IPS-18c (cell line): ENCODE data around the gene ASXL1.
A peak's percentile ranks its signal among the peaks of the same experiment; 100 is the strongest.
"Not testable (repeated sequence)": the region's sequence is repeated elsewhere in the genome, so short reads cannot be mapped to it uniquely, and the experiment has no call there.

Experiments used
- H3K4me3 ChIP-seq: 2 replicates; pipeline ENCODE4 v1.7.0; 2013; ENCODE audit warnings: low read depth, mild to moderate bottlenecking, low read length, moderate library complexity; ENCODE audit not compliant: insufficient read depth
- H3K9me3 ChIP-seq: one replicate; pipeline ENCODE4 v1.6.1; 2013; ENCODE audit warnings: mild to moderate bottlenecking, low read length, moderate library complexity; ENCODE audit not compliant: control insufficient read depth, insufficient read depth

Gene ASXL1

DNA sequence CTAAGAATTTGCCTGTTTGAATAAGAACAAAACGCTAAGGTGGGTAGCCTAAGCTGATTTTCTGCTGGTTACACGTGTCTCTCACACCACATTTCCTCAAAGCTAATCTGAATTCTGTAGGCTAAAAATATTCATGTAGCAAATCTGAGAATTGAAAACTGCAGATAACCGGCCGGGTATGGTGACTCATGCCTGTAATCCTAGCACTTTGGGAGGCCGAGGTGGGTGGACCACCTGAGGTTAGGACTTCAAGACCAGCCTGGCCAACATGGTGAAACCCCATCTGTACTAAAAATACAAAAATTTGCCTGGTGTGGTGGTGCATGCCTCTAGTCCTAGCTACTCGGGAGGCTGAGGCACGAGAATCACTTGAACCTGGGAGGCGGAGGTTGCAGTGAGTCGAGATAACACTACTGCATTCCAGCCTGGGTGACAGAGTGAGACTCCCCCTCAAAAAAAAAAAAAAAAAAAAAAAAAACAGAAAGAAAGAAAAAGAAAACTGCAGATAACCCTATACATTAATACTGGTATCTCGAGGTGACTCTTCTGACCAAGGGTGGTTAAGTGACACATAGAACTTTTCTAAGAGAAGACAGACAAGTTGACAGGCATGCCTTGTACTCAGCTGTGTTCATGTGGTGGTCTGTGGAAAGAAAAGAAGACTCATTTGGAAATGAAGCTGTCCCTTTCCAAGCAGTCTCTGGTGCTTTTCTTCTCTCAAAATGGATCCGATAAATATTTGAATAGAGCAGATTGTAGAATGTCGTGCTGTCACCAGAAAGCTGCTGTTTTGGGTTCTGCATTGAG is 24.7 kb upstream of the ASXL1 start:
- Histone ChIP-seq H3K9me3 (no peaks in the 10 kb centered on the region), H3K4me3 (no peak overlapping the region)

DNA sequence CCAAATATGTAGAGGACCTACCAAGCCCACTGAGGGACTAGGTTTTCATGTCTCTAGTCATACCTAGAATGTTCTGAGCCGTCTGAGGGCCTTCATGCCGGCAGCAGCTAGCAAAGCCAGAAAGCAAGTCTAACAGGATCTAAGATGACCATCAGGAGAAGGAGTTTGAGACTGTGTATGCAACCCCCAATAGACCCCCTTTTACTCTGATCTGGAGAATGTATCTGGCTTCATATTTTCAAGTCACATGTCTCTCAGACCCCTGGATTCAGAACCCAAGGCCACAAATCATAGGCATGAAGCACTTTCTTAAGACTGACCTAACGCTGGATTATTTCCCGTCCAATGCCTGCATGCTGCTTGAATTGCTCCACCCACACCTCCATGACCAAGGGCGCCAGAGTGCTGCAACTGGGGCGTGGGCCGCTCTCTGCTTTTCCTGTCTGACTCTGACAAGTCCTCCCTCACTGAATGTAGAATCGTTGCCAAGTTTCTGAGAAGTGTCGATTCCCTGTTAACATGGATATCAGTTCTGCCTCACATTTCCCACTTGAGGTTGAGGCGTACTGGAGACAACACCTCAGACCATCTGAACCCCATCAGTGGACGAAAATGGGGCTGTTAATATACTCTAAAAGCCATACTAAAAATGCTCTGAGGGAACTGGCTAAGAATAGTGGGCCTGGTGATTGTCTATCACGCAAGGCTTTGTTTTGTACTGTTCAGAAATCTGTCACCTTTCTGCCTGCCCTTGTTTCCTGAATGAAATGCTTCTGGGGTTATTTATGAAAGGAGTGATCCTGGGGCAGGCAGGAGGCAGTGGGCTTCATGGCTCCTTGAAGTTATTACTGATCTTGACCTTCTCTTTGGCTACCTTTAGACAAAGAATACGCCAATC is 23.9 kb upstream of the ASXL1 start:
- Histone ChIP-seq H3K4me3 (no peak overlapping the region), H3K9me3 (no peaks in the 10 kb centered on the region)

DNA sequence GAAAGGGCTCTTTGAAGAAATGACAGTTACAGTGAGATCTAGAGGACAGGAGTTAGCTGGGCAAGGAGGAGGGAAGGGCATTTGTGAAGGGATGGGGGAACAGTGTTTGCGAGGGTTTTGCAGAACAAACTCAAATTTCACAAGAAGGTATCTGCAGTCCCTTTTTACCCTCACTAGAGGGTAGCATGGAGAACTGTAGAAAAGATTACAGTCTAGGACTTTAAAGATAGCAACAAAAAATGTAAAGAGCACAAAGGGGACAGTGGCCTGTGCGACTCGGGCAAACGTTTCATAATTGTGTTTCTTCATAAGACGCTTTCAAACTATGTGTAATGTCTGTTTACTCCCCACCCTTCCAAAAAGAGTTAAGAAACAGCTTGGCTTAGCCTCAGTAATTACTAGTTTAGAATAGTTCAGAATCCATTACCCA is 21.2 kb upstream of the ASXL1 start:
- H3K4me3 ChIP-seq: no peak overlapping the region

DNA sequence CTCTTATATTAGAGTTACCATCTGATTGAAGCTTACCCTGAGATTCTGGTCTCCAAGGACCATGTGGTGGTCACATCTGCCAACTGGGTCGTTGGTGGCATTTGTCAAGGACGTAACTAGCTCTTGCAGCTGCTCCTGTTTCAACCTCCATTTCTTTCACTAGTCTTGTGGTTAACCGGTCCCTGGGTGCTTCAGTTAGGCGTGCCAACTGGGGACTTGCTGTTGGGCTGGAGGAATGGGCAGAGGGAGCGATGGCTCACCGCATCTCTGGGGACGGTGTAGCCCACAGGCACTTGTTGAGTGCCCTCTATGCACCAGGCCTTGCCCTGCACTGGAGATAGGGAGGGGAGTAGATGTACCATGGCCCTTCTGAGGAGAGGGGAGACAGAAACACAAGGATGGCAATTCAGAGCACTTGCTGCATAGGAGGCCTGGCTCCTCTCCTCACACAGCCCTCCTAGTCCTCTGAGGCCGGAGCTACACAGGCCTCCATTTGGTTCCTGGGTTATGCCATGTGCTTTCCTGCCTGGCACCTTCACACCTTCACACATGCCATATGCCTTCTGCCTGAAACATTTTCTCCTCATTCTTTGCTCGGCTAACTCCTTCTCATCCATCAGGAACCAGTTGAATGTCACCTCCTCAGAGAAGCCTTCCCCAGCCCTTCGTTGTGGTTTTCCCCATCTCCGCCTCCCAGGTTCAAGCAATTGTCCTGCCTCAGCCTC is 20.0 kb upstream of the ASXL1 start:
- H3K9me3 ChIP-seq: no peaks in the 10 kb centered on the region
- no peak overlapping the region for H3K4me3 ChIP-seq

More for the DNA sequence above, 21.2 kb upstream of the ASXL1 start:
- H3K9me3 ChIP-seq: no peaks in the 10 kb centered on the region

DNA sequence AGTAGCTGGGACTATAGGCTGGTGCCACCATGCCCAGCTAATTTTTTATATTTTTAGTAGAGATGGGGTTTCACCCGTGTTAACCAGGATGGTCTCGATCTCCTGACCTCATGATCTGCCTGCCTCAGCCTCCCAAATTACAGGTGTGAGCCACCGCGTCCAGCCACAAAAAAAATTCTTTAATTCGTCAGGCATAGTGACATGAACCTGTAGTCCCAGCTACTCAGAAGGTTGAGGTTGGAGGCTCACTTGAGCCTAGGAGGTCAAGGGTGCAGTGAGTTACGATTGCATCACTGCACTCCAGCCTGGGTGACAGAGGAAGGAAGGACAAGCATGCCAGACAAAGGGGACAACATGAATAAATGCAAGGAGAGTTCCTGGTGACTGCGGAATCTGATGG is 19.5 kb upstream of the ASXL1 start:
- H3K4me3 ChIP-seq: no peak overlapping the region
- H3K9me3 ChIP-seq: no peaks in the 10 kb centered on the region

DNA sequence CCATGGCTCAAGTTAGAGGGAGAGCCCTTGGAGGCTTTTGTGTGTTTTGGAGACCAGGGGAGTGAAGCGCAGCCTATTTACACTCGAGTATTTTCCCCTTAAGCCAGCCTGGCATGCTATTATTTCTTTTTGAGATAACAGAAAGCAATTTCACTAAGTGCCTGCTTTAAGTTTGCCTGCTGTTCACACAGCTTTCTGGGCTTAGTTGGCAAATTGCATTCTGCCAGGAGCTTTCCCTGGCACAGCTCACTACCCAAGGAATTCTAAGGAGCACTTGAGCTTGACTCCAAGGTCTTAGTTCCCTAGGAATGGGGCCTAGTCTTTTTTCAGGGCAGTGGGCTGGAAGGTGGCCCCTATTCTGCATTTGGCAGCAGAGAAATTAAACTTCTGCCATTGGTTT is 19.0 kb upstream of the ASXL1 start:
- no peaks in the 10 kb centered on the region for H3K9me3 ChIP-seq
- no peak overlapping the region for H3K4me3 ChIP-seq

DNA sequence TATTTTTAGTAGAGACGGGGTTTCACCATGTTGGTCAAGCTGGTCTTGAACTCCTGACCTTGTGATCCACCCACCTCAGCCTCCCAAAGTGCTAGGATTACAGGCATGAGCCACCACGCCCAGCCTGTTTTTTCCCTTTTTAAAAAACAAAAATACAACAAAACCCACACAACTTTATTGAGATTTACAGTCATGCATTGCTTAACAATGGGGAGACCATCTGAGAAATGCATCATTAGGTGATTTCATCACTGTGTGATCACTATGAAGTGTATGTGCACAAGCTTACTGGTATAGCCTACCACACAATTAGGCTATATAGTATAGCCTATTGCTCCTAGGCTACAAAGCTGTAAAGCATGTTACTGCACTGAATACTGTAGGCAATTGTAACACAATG is 17.1 kb upstream of the ASXL1 start:
- not testable (repeated sequence) for H3K9me3 ChIP-seq, H3K4me3 ChIP-seq

DNA sequence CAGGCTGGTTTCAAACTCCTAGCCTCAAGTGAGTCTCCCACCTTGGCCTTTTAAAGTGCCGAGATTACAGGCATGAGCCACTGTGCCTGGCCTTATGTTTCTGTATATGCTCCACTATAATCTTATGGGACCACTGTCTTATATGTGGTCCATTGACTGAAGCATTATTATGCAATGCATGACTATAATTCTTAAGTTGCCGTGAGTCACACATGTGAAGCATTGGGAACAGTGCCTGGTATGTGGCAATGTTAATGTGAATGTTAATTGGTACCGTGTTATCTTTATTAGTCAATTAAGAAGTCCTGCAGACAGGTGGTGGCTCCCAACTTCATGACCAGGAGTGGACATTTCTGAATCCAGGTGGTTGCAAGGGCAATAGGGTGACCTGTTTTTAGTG is 14.7 kb upstream of the ASXL1 start:
- Histone ChIP-seq H3K4me3 (peak overlapping the region; percentile 20; the same call in 1 of the 2 replicates), H3K9me3 (no peaks in the 10 kb centered on the region)

DNA sequence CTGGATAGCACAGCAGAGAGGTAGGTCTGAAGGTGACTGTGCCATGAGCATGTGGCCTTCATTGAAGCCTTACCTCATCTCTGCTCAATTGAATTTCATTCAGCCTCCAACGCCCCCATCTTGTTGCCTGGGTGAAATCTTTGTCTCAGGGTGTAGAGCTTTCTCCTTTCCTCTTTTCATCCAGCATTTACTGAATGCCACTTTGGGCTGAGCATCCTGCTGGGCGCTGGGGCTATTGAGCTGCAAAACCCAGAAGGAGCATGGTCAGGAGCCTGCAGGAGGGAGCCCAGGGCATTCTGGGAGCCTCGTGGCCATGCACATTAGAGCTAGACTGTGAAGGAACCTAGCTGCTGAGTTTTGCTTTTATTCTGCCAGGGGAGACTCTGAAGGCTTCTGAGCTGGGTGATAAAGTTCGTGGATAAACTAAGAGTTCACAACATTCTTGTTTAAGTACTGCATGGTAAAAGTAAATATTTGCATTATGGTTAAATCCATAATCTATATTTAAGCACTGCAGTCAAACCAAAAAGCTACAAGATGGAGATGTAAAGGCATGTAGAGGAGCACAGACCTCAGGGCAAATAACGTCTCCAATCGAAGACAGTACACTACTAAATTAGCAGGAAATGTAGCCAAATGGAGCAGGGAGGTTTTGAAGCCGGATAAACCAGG is 13.2 kb upstream of the ASXL1 start:
- Histone ChIP-seq H3K9me3 (no peaks in the 10 kb centered on the region), H3K4me3 (no peak overlapping the region)

DNA sequence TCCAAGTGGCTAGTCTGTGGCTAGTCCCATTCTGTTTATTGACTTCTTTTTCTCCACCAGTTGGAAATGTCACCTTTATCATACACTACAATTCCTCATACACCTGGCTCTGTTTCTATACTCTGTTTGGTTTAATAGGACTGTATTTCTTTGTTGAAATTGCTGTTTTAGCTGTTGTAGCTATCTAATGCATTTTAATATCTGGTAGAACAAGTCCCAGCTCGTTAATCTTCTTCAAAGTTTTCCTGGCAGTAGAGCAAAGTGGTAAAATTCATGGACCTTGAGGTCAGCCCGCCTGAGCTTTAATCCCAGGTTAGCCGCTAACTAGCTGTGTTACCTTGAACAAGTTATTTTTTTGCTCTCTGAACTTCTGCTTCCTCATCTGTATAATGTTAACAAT is 9.9 kb upstream of the ASXL1 start:
- Histone ChIP-seq H3K4me3 (no peak overlapping the region), H3K9me3 (no peaks in the 10 kb centered on the region)

DNA sequence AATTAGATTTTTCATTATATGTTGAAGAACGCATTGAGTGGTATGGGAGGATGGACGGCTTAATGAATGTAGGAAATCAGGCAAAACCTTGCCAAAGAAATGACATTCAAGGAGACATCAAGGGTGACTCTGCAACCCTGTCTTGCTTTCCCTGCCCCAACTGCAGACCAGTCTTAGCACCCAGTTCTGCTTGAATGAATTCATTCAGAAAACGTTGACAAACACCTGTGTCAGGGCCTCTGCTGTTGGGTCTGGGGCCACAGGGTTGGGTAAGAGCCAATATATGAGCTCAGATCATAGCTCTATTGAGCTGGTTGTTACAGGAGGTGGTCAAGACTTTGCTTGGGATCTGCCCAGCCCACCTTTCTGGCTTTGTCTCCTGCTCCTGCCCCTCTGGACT is 7.7 kb upstream of the ASXL1 start:
- Histone ChIP-seq H3K9me3 (no peaks in the 10 kb centered on the region), H3K4me3 (no peak overlapping the region)

DNA sequence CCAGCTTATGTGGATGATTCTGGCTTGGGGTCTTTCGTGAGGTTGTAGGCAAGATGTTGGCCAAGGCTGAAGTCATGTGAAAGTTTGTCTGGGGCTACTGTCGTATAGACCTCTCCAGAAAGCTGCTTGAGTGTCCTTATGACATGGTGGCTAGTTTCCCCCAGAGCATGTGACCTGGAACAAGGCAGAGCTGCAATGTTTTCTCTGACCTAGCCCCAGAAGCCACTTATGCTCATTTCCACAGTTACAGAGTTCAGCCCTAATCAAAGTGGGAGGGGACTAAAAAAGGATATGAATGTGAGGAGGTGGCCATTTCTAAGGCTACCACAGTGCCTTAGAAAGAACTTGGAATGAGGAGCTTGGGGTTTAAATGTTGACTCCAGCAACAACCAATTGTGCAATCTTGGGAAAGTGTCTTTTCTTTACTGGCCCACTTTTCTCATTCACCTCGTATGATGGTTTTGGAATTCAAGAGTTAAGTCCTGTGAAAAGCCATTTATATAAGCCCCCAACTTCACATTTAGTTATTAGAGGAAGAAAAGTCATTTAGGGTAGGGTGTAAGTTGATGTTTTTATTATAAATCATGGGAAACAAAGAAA is 5.9 kb upstream of the ASXL1 start:
- H3K9me3 ChIP-seq: no peaks in the 10 kb centered on the region
- no peak overlapping the region for H3K4me3 ChIP-seq

DNA sequence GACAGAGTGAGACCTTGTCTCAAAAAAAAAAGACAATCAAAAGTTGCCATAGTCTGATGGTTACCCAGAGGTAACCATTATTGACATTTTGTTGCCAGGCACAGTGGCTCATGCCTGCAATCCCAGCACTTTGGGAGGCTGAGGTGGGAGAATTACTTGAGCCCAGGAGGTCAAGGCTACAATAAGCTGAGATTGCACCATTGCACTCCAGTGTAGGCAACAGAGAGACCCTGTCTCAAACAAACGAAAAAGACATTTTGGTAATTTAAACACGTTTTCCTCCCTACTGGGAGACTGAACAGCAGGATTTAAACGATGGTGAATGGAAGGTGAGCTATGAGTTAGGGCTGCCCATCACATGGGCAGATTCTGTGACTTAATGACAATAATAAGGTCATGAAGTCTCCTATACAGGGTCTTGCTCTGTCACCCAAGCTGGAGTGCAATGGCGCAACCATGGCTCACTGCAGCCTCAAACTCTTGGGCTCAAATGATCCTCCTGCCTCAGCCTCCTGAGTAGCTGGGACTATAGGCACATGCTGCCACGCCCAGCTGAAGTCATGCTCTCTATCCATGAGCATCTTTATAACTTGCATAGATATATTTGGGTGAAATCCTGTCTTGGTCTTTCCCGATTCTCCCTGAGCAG is 4.2 kb upstream of the ASXL1 start:
- H3K9me3 ChIP-seq: no peaks in the 10 kb centered on the region

DNA sequence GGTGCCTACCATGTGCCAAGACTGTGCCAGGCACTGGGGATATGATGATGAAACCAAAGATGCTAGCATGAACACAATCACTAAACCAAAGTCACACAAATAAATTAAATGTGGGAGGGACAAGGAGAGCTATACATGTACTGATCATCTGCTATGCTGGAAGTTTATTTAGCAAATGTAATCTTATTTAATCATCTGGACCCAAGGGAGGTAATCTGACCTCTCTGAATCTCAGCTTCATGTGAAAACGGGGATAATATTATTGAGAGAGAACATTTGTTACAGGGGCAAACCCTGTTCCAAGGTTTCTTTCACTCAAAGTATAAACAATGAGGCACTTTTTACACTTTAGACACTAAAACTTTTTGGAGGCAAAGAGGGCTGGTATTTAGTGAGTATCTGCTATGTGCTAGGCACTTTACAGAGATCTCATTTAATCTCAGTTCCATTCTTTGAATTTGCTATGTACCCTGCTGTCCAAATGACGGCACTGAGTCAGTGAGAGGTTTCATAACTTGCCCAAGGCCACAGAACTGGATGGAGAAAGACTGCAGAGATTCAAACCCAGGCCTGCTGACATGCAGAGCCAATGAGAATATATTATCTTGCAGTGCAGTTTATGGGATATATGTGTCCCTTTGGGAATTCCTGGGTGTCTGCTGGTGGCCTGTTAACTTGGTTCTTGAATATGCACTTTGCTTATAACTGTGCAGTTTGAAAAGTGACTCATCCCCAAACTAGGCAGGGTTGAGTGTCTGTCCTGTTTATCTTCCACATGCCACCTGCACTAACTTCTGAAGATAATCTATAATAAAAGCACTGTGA is 3.3 kb upstream of the ASXL1 start:
- Histone ChIP-seq H3K9me3 (no peaks in the 10 kb centered on the region), H3K4me3 (no peak overlapping the region)

More for the DNA sequence above, 4.2 kb upstream of the ASXL1 start:
- H3K4me3 ChIP-seq: no peak overlapping the region

DNA sequence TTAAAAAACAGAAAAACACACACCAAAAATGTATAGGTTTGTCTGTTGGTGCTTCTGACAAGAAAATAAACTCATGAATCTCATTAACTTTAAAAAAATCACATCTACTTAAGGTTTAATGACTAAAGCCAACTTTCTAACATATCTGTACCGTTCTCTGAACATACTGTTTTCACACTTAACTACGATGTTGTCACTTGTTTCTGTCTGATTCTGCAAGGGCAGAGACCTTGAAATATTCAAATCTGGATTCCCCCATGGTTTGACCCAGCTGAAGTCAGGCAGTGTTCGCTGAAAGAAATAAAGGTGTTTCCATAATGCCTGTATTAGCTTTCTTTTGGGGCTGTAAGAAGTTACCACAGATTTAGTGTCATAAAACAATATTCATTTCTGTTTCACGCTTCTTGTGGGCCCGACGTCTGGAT is 2.7 kb upstream of the ASXL1 start:
- no peaks in the 10 kb centered on the region for H3K9me3 ChIP-seq
- H3K4me3 ChIP-seq: no peak overlapping the region
